ENCODE results near the gene MSI2. TPM values are rescaled to one million over a fixed set of nuclear protein-coding genes. Genes with fewer than 3 reads are reported as not detected.

Gene MSI2
- total and polyA plus RNA-seq, 9 of the 15 experiments (the other 6 are each of a cell fraction or from before 2014, with no cell fraction given): 4.6 to 61.8 (median 42.4) TPM

DNA sequence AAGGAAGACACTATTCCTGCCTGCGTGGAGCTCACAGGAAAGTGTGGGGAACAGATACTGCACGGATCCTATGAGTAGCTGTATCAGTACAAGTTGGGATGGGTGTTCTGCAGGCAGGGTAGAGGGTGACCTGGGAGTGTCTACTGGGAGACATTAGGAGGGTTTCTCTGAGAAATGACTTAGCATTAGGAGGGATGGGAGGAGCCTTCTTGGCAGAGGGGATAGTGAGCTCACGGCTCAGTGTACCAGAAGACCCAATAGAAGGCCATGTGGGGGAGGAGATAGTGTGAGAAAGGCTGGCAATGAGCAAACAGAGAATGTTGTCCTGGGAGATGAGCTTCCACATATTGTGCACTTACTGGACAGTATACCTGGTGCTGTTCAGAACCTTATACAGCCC is 109.1 kb downstream of the MSI2 start (continued):
- peak; percentile 53 for TF ChIP-seq MAFG (tag; conservative IDR thresholded peaks at IDR 0.05)
- TF ChIP-seq MAFK (IDR thresholded peaks at IDR 0.05; ENCODE audit: low read length): peak; percentile 58
- no peak for TF ChIP-seq PTRF (tag; IDR thresholded peaks at IDR 0.05)
- TF ChIP-seq NFRKB (IDR thresholded peaks at IDR 0.05; ENCODE audit: low read depth): no peak
- TF ChIP-seq TAF1 (IDR thresholded peaks at IDR 0.05; ENCODE audit: control insufficient read depth, extremely low read depth, insufficient read depth, low read length, severe bottlenecking): peak; percentile 25
- no peak for TF ChIP-seq NFYB (IDR thresholded peaks at IDR 0.05; ENCODE audit: extremely low read depth, insufficient read length)
- 0 out of 2 replicates have a peak, but pooled peaks have one; percentile 27 for TF ChIP-seq MTA3 (IDR thresholded peaks at IDR 0.05; ENCODE audit: borderline replicate concordance)

DNA sequence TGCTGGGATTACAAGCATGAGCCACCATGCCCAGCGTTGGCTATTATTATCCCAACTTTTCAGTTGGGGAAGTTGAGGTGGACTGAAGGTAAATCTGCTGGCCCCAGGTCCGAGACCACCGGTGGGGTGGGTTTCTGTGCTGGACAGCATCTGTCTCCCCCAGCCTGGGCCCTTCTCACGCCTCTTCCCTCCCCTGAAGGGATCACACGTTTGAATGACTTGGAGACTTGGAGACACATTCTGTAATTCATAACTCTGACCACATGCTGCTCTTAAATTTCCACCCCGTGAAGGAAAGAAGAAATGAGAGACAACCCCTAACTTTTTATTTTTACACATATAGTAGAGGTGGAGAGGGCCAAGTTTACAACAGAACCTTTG is 109.8 kb downstream of the MSI2 start:
- POLR2A ChIA-PET: interaction anchor here (0.8 to 2.3 kb wide), 6 partner anchors 9 to 258 kb away, joined by 3 to 9 read pairs (median 4); no protein-coding TSS in a partner anchor
- Histone ChIP-seq H3K9ac (ENCODE audit: insufficient read depth in 1 of 2, low read depth in 2 of 2, low read length in 2 of 2) (peak overlapping the region; percentile 23 to 49; a peak in 3 of 4 replicates), H3K36me3 (ENCODE audit: control insufficient read depth, insufficient read depth, low read length) (no peaks in the 10 kb centered on the region), H3K4me2 (ENCODE audit: insufficient read depth, low read length) (peak overlapping the region; percentile 65), H3K9me3 (replicated peaks; ENCODE audit: control insufficient read depth, insufficient read depth, low read depth, low read length) (no peaks in the 10 kb centered on the region), H3K9me1 (ENCODE audit: control insufficient read depth, insufficient read depth, low read length) (no peaks in the 10 kb centered on the region), H3K4me3 (no peak overlapping the region), H3K27me3 (ENCODE audit: control insufficient read depth in 2 of 2, insufficient read depth in 2 of 2, low read length in 2 of 2) (no peaks in the 10 kb centered on the region), H3K4me1 (replicated peaks in 1 of 2; ENCODE audit: control insufficient read depth in 2 of 2, insufficient read depth in 2 of 2, low read length in 2 of 2) (peaks cover 20 to 51% of the 10 kb centered on the region in 2 experiments), H2AFZ (ENCODE audit: low read depth, low read length) (peak overlapping the region; percentile 48; the same call in 1 of the 2 replicates), H4K20me1 (replicated peaks; ENCODE audit: control insufficient read depth, insufficient read depth, low read length) (no peaks in the 10 kb centered on the region), H3K79me2 (ENCODE audit: control insufficient read depth, insufficient read depth, low read length) (peaks cover 57% of the 10 kb centered on the region), H3K27ac (ENCODE audit: extremely low read depth, low read depth, low read length) (peak overlapping the region; percentile 81)
- DNase-seq (ENCODE audit: extremely low read depth in 1 of 4, low spot score in 3 of 4) (peak in 3 of 4 experiments; percentile 23 to 28 (median 26)), FAIRE-seq (no peak), ATAC-seq (peak; percentile 54)
- intact Hi-C loops (cut with micrococcal nuclease) (no loop called here), in situ Hi-C loops (cut with MboI) (no loop called here)
- 21% methylated on average over 6 of the region's 6 CpGs for WGBS (ENCODE audit: insufficient coverage, low coverage, missing lambda C conversion rate)
- CTCF ChIA-PET (ENCODE audit: low intra/inter-chr PET ratio): no interaction called here
- no TSS peak for BruUV-seq (replicated peaks)
- TF ChIP-seq CREM (IDR thresholded peaks at IDR 0.05; ENCODE audit: low read depth) (no peak), PYGO2 (tag; IDR thresholded peaks at IDR 0.05) (no peak), KLF6 (CRISPR knock-in tag; IDR thresholded peaks at IDR 0.05; ENCODE audit: borderline replicate concordance) (no peak), KDM1A (IDR thresholded peaks at IDR 0.05) (no peak), ZBTB7A (IDR thresholded peaks at IDR 0.05; ENCODE audit: borderline replicate concordance, control insufficient read depth, low read depth, low read length) (peak; percentile 62; the same call in 1 of the 2 replicates), ZNF184 (CRISPR knock-in tag; IDR thresholded peaks at IDR 0.05) (no peak), HNRNPK (IDR thresholded peaks at IDR 0.05; ENCODE audit: low read depth, low read length, poor library complexity, severe bottlenecking) (no peak)
- TF ChIP-seq, protein P1, sequence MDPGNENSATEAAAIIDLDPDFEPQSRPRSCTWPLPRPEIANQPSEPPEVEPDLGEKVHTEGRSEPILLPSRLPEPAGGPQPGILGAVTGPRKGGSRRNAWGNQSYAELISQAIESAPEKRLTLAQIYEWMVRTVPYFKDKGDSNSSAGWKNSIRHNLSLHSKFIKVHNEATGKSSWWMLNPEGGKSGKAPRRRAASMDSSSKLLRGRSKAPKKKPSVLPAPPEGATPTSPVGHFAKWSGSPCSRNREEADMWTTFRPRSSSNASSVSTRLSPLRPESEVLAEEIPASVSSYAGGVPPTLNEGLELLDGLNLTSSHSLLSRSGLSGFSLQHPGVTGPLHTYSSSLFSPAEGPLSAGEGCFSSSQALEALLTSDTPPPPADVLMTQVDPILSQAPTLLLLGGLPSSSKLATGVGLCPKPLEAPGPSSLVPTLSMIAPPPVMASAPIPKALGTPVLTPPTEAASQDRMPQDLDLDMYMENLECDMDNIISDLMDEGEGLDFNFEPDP (CRISPR knock-in tag; IDR thresholded peaks at IDR 0.05): no peak
- TF ChIP-seq, protein P2, sequence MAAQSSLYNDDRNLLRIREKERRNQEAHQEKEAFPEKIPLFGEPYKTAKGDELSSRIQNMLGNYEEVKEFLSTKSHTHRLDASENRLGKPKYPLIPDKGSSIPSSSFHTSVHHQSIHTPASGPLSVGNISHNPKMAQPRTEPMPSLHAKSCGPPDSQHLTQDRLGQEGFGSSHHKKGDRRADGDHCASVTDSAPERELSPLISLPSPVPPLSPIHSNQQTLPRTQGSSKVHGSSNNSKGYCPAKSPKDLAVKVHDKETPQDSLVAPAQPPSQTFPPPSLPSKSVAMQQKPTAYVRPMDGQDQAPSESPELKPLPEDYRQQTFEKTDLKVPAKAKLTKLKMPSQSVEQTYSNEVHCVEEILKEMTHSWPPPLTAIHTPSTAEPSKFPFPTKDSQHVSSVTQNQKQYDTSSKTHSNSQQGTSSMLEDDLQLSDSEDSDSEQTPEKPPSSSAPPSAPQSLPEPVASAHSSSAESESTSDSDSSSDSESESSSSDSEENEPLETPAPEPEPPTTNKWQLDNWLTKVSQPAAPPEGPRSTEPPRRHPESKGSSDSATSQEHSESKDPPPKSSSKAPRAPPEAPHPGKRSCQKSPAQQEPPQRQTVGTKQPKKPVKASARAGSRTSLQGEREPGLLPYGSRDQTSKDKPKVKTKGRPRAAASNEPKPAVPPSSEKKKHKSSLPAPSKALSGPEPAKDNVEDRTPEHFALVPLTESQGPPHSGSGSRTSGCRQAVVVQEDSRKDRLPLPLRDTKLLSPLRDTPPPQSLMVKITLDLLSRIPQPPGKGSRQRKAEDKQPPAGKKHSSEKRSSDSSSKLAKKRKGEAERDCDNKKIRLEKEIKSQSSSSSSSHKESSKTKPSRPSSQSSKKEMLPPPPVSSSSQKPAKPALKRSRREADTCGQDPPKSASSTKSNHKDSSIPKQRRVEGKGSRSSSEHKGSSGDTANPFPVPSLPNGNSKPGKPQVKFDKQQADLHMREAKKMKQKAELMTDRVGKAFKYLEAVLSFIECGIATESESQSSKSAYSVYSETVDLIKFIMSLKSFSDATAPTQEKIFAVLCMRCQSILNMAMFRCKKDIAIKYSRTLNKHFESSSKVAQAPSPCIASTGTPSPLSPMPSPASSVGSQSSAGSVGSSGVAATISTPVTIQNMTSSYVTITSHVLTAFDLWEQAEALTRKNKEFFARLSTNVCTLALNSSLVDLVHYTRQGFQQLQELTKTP (IDR thresholded peaks at IDR 0.05; ENCODE audit: low read depth in 1 of 2, partially characterized antibody in 2 of 2): no peak

All from K562 (cell line).